Hippocampal formation (tissue), 2 donors: ENCODE data around the gene UROS.

ENCODE experiments used
- DNase-seq, 2 donors: peaks; one replicate each; lab custom pipeline; 2025; lab: John Stamatoyannopoulos, UW

The UROS gene

GRCh38 chr10:125788156-125789034, 34.7 kb downstream of the UROS start:
- no peak for DNase-seq

GRCh38 chr10:125785791-125786190, 37.3 kb downstream of the UROS start:
- no peak for DNase-seq

- no peak for DNase-seq
Observed at GRCh38 chr10:125783957-125784356, 39.1 kb downstream of the UROS start.

GRCh38 chr10:125783408-125783807, 39.6 kb downstream of the UROS start:
- DNase-seq: no peak

- DNase-seq: no peak
Observed at GRCh38 chr10:125782616-125783015, 40.4 kb downstream of the UROS start.

GRCh38 chr10:125782054-125782453, 41.0 kb downstream of the UROS start:
- no peak for DNase-seq

GRCh38 chr10:125781374-125781773, 41.7 kb downstream of the UROS start:
- DNase-seq: no peak

- no peak for DNase-seq
Observed at GRCh38 chr10:125779403-125780327, 43.4 kb downstream of the UROS start.

- no peak for DNase-seq
Observed at GRCh38 chr10:125778556-125778955, 44.5 kb downstream of the UROS start.

GRCh38 chr10:125777806-125778205, 45.3 kb downstream of the UROS start:
- no peak for DNase-seq

- no peak for DNase-seq
Observed at GRCh38 chr10:125775491-125776106, 47.5 kb downstream of the UROS start, which contains the start of gene MMP21. TSS of gene MMP21 (minus strand) at chr10:125775821. CDS start at chr10:125775821, 0 bp downstream.

GRCh38 chr10:125774581-125775191, 48.4 kb downstream of the UROS start:
- no peak for DNase-seq

GRCh38 chr10:125773687-125774543, 49.1 kb downstream of the UROS start:
- no peak for DNase-seq

- no peak for DNase-seq
Observed at GRCh38 chr10:125772864-125773180, 50.2 kb downstream of the UROS start.

- no peak for DNase-seq
Observed at GRCh38 chr10:125772112-125772863, 50.8 kb downstream of the UROS start.

GRCh38 chr10:125770844-125771243, 52.2 kb downstream of the UROS start:
- no peak for DNase-seq

- DNase-seq: no peak
Observed at GRCh38 chr10:125769175-125769574, 53.9 kb downstream of the UROS start.

GRCh38 chr10:125768219-125768855, 54.7 kb downstream of the UROS start:
- DNase-seq: no peak

GRCh38 chr10:125766511-125766910, 56.5 kb downstream of the UROS start:
- no peak for DNase-seq

GRCh38 chr10:125765835-125766234, 57.2 kb downstream of the UROS start:
- no peak for DNase-seq
